GM10266 (cell line): ENCODE data around the gene PPARA.

Experiments used
- DNase-seq: peaks from one replicate; pipeline ENCODE4 v3.0.0; 2012; ENCODE audit errors: extremely low spot score
- TF ChIP-seq, protein P1 (sequence below): IDR thresholded peaks from 2 replicates; pipeline ENCODE4 v1.5.1; 2012; ENCODE audit warnings: mild to moderate bottlenecking, low read depth; ENCODE audit not compliant: control insufficient read depth, insufficient read depth; ENCODE audit errors: missing control alignments

PPARA gene

DNA sequence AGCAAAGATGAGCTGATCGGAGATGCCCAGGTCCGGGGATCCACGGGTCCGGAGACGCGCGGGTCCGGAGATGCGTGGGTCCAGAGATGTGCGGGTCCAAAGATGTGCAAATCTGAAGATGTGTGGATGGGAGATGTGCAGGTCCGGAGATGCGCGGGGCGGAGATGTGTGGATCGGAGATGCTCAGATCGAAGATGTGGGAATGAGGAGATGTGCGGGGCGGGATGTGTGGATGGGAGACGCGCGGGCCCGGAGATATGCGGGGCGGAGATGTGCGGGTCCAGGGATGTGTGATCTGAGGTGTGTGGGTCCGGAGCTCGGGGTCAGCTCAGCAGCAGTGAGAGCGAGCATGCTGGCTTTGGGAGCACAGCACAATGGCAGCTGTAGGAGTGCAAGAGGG, 64.3 kb downstream of the PPARA start:
- DNase-seq, result no peak
- TF ChIP-seq, protein P1, sequence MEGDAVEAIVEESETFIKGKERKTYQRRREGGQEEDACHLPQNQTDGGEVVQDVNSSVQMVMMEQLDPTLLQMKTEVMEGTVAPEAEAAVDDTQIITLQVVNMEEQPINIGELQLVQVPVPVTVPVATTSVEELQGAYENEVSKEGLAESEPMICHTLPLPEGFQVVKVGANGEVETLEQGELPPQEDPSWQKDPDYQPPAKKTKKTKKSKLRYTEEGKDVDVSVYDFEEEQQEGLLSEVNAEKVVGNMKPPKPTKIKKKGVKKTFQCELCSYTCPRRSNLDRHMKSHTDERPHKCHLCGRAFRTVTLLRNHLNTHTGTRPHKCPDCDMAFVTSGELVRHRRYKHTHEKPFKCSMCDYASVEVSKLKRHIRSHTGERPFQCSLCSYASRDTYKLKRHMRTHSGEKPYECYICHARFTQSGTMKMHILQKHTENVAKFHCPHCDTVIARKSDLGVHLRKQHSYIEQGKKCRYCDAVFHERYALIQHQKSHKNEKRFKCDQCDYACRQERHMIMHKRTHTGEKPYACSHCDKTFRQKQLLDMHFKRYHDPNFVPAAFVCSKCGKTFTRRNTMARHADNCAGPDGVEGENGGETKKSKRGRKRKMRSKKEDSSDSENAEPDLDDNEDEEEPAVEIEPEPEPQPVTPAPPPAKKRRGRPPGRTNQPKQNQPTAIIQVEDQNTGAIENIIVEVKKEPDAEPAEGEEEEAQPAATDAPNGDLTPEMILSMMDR, result no peak

DNA sequence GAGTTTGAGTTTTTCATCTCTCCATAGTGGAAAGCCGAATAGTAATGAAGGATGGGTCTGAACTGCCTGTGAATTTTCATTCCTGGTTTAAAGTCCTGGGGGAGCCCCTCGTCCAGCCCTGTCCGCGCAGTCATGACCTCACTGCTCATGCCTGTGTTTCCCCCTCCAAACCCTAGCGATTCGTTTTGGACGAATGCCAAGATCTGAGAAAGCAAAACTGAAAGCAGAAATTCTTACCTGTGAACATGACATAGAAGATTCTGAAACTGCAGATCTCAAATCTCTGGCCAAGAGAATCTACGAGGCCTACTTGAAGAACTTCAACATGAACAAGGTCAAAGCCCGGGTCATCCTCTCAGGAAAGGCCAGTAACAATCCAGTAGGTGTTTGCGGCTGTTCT, 69.3 kb downstream of the PPARA start:
- no peak for DNase-seq
- TF ChIP-seq, protein P1, result no peak

DNA sequence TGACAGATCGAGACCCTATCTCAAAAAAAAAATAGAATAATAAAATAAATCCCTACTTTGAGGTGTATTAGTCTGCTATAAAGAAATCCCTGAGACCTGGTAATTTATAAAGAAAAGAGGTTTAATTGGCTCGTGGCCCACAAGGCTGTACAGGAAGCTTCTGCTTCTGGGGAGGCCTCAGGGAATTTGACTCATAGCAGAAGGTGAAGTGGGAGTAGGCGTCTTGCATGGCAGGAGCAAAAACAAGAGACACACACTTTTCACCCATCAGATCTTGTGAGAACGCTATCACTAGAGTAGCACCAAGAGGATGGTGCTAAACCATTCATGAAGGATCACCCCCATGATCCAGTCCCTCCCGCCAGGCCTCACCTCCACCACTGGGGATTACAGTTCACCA, 70.6 kb downstream of the PPARA start:
- TF ChIP-seq, protein P1, result no peak
- DNase-seq, result no peak

DNA sequence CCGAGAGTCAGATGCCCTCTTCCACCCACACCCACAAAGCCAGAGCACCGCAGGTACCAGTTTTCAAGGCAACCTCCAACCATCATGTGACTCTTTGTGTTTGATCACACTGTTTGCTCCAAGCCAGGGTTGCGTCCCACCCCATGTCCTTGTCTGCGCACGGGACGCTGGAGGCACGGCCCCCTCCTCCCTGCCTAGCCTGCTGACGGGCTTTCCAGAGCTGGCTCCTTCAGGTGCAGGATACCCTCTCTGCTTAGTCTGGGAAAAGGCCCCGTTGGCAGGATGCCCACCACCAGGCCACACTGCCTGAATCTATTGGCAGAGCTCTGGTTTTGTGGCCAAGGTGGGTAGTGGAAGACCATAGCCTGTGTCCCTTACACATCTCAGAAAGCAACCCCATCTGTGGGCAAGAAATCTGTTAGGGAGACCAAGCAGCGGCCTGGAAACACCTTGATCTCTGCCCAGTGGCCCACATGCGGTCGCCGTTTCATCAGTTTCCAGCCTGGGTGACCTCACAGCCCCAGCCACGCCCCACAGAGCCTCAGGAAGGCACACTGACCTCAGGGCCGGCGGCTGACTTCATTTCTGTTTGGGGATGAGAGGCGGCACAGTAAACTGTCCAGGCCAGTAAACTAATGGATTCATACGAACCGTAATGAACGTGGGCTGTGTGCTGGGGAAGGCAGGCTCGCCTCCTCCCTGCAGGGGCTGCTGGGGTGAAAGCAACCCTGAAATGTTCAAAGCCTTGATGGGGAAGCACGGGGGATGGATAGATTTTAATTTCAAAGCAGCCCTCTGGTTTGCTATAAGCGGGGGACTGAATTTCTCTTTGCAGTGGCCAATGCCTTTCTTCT, 73.9 kb downstream of the PPARA start:
- TF ChIP-seq, protein P1, result no peak
- DNase-seq, result no peak

DNA sequence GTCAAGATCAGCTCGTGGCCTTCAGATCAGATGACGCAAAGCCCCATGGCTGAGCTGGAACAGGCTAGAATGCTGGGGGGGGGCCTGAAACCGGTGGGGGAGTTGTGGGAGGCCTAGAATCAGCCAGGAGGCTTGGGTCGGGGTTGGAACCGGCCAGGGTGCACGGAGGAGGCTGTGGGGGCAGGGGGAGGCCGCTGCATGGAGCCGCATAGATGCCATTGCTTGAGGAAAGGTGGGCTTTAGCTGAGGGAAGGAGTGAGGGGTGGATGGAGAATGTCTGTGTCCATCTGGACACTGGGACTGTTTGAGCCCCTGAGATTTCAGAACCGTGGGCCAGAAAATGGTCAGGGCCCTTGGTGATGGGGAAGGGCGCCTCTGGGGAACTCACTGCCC, 74.6 kb downstream of the PPARA start:
- no peak for DNase-seq
- TF ChIP-seq, protein P1, result no peak

DNA sequence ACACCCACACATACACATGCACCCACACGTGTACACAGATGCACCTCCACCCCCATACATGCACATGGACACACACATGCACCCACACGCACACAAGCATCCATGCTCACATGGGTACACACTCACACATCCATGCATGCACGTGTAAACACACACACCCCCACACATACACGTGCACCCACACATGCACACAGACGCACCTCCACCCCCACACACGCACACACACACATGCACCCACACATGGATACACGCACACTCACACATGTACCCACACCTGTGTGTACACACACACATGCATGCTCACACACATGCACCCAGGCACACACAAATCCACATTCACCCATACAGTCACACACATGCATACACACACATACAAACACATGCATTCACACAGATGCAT, 75.3 kb downstream of the PPARA start:
- no peak for DNase-seq
- TF ChIP-seq, protein P1, result no peak

DNA sequence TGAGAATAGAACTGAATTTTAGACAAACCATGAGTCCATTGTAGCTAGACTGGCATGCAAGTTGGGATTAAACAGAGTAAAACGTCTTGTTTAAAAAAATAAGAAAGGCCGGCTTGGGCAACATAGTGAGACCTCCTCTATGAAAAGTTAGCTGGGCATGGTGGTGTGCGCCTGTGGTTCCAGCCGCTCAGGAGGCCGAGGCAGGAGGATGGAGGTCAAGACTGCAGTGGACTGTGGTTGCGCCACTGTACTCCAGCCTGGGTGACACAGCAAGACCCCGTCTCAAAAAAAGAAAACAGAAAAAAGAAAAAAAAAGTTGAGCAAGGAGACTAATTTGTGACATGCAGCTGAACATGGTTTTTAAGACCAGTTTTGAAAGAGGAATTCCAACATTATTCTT, 76.3 kb downstream of the PPARA start:
- TF ChIP-seq, protein P1, result no peak
- DNase-seq, result no peak
